ENCODE data around the gene FZD2.

GRCh38 chr17:44557651-44558285 is 484 bp downstream of the FZD2 start:
- TF ChIP-seq GATA2 (IDR thresholded peaks at IDR 0.05; ENCODE audit: low read depth, low read length) (no peak), GATA3 (IDR thresholded peaks at IDR 0.05; ENCODE audit: low read depth, low read length) (no peak)

Data from SH-SY5Y (cell line).